ENCODE results near the gene GRID2.

The GRID2 gene

GRCh38 chr4:92535599-92535998 is 231.8 kb downstream of the GRID2 start:
- DNase-seq, result no peak

GRCh38 chr4:92551616-92552015 is 247.8 kb downstream of the GRID2 start:
- DNase-seq, result no peak

- DNase-seq, result no peak
Observed at GRCh38 chr4:92566269-92566668, 262.5 kb downstream of the GRID2 start.

- DNase-seq, result no peak
Observed at GRCh38 chr4:92580816-92581215, 277.1 kb downstream of the GRID2 start.

- DNase-seq, result no peak
Observed at GRCh38 chr4:92599044-92599443, 295.3 kb downstream of the GRID2 start.

- no peak for DNase-seq
Observed at GRCh38 chr4:92600638-92601037, 296.9 kb downstream of the GRID2 start.

- no peak for DNase-seq
Observed at GRCh38 chr4:92606227-92606626, 302.5 kb downstream of the GRID2 start.

GRCh38 chr4:92615049-92615448 is 311.3 kb downstream of the GRID2 start:
- no peak for DNase-seq

- DNase-seq, result no peak
Observed at GRCh38 chr4:92618968-92619367, 315.2 kb downstream of the GRID2 start.

- no peak for DNase-seq
Observed at GRCh38 chr4:92629302-92629701, 325.5 kb downstream of the GRID2 start.

- DNase-seq, result no peak
Observed at GRCh38 chr4:92634882-92635281, 331.1 kb downstream of the GRID2 start.

- DNase-seq, result no peak
Observed at GRCh38 chr4:92636038-92636806, 332.5 kb downstream of the GRID2 start.

GRCh38 chr4:92641409-92641808 is 337.6 kb downstream of the GRID2 start:
- DNase-seq, result no peak

- DNase-seq, result no peak
Observed at GRCh38 chr4:92646826-92647225, 343.1 kb downstream of the GRID2 start.

- DNase-seq, result no peak
Observed at GRCh38 chr4:92651536-92651935, 347.8 kb downstream of the GRID2 start.

GRCh38 chr4:92654084-92654483 is 350.3 kb downstream of the GRID2 start:
- no peak for DNase-seq

- no peak for DNase-seq
Observed at GRCh38 chr4:92657695-92658094, 353.9 kb downstream of the GRID2 start.

GRCh38 chr4:92658318-92658717 is 354.6 kb downstream of the GRID2 start:
- DNase-seq, result no peak

GRCh38 chr4:92677805-92678204 is 374.0 kb downstream of the GRID2 start:
- DNase-seq, result no peak

- DNase-seq, result no peak
Observed at GRCh38 chr4:92678292-92678691, 374.5 kb downstream of the GRID2 start.

- no peak for DNase-seq
Observed at GRCh38 chr4:92679149-92679548, 375.4 kb downstream of the GRID2 start.

- DNase-seq, result no peak
Observed at GRCh38 chr4:92714640-92715039, 410.9 kb downstream of the GRID2 start.

- no peak for DNase-seq
Observed at GRCh38 chr4:92733231-92733630, 429.5 kb downstream of the GRID2 start.

- DNase-seq, result no peak
Observed at GRCh38 chr4:92735025-92735665, 431.4 kb downstream of the GRID2 start.

GRCh38 chr4:92760433-92760832 is 456.7 kb downstream of the GRID2 start:
- DNase-seq, result no peak
